Astrocyte (in vitro differentiated cells and primary cell): ENCODE measurements around the gene RPL27A. TPM values are rescaled to one million over a fixed set of nuclear protein-coding genes. Genes with fewer than 3 reads are reported as not detected.
A peak's percentile ranks its signal among the peaks of the same experiment; 100 is the strongest.

Experiments used
- DNase-seq: peaks from one replicate; pipeline ENCODE4 v3.0.0-alpha.2; 2010; ENCODE audit warnings: low read depth
- FAIRE-seq: peaks from 2 replicates; lab custom pipeline; 2011; peaks lifted over from hg19 to GRCh38; lab: Jason Lieb, UNC
- H2AFZ ChIP-seq: 2 replicates; pipeline ENCODE4 v1.6.0; 2012; ENCODE audit warnings: low read depth, low read length, inconsistent platforms
- H3K27ac ChIP-seq: 2 replicates; pipeline ENCODE4 v1.5.1; 2011; ENCODE audit warnings: low read depth, low read length, inconsistent platforms
- H3K27me3 ChIP-seq: 2 replicates; pipeline ENCODE4 v1.6.0; 2011; ENCODE audit warnings: low read length, inconsistent platforms; ENCODE audit not compliant: insufficient read depth
- H3K36me3 ChIP-seq: 2 replicates; pipeline ENCODE4 v1.5.1; 2011; ENCODE audit warnings: low read length, inconsistent platforms; ENCODE audit not compliant: insufficient read depth
- H3K4me1 ChIP-seq: 2 replicates; pipeline ENCODE4 v1.5.1; 2011; ENCODE audit warnings: low read length, inconsistent platforms; ENCODE audit not compliant: insufficient read depth
- H3K4me2 ChIP-seq: 2 replicates; pipeline ENCODE4 v1.6.0; 2012; ENCODE audit warnings: low read length, inconsistent platforms
- H3K4me3 ChIP-seq: 2 replicates; pipeline ENCODE4 v1.5.1; 2011; ENCODE audit warnings: low read depth, mild to moderate bottlenecking, low read length, inconsistent platforms; ENCODE audit not compliant: insufficient read depth
- H3K79me2 ChIP-seq: 2 replicates; pipeline ENCODE4 v1.6.0; 2012; ENCODE audit warnings: mild to moderate bottlenecking, low read length, inconsistent platforms; ENCODE audit not compliant: insufficient read depth
- H3K9ac ChIP-seq: 2 replicates; pipeline ENCODE4 v1.6.0; 2012; ENCODE audit warnings: mild to moderate bottlenecking, low read length, inconsistent platforms
- H3K9me3 ChIP-seq: 2 replicates; pipeline ENCODE4 v1.5.1; 2012; ENCODE audit warnings: low read depth, mild to moderate bottlenecking, low read length, inconsistent platforms; ENCODE audit not compliant: insufficient read depth
- H4K20me1 ChIP-seq: 2 replicates; pipeline ENCODE4 v1.6.0; 2012; ENCODE audit warnings: low read length, inconsistent platforms; ENCODE audit not compliant: insufficient read depth
- H3K27ac Mint-ChIP-seq: one replicate; pipeline ENCODE4 v1.8.0; 2021; ENCODE audit warnings: mild to moderate bottlenecking, mixed read lengths; ENCODE audit not compliant: unreplicated experiment
- H3K27me3 Mint-ChIP-seq: one replicate; pipeline ENCODE4 v1.8.0; 2021; ENCODE audit warnings: low read depth, mixed read lengths; ENCODE audit not compliant: unreplicated experiment
- H3K36me3 Mint-ChIP-seq: one replicate; pipeline ENCODE4 v1.8.0; 2021; ENCODE audit warnings: low read depth, mixed read lengths; ENCODE audit not compliant: unreplicated experiment
- H3K4me1 Mint-ChIP-seq: one replicate; pipeline ENCODE4 v1.8.0; 2021; ENCODE audit warnings: low read depth, mixed read lengths; ENCODE audit not compliant: unreplicated experiment
- H3K4me3 Mint-ChIP-seq: one replicate; pipeline ENCODE4 v1.8.0; 2021; ENCODE audit warnings: mild to moderate bottlenecking, moderate library complexity, mixed read lengths; ENCODE audit not compliant: unreplicated experiment
- H3K9me3 Mint-ChIP-seq: one replicate; pipeline ENCODE4 v1.8.0; 2021; ENCODE audit warnings: mild to moderate bottlenecking, mixed read lengths; ENCODE audit not compliant: unreplicated experiment
- CTCF ChIP-seq: IDR thresholded peaks from 2 replicates; pipeline ENCODE4 v1.5.1; 2011; ENCODE audit warnings: low read depth, mild to moderate bottlenecking, inconsistent platforms, low read length, moderate library complexity; ENCODE audit not compliant: insufficient read depth
- EZH2 ChIP-seq: IDR thresholded peaks from 2 replicates; pipeline ENCODE4 v1.6.1; 2012; ENCODE audit warnings: mild to moderate bottlenecking, low read length, inconsistent platforms; ENCODE audit not compliant: insufficient read depth
- total RNA-seq: library from RNA; stranded (reverse); gene quantifications from 2 replicates; pipeline ENCODE4 v1.2.1, GENCODE V29; 2021

RPL27A gene
- total RNA-seq, 1 donor from 2014 or later, result 682 TPM

- Mint-ChIP-seq H3K27ac (peak overlapping the region; percentile 97), H3K4me3 (no peak overlapping the region), H3K36me3 (peaks cover 3% of the 10 kb centered on the region), H3K9me3 (no peaks in the 10 kb centered on the region), H3K27me3 (no peaks in the 10 kb centered on the region), H3K4me1 (peaks cover 16% of the 10 kb centered on the region)
- Histone ChIP-seq H3K27ac (peak overlapping the region; percentile 74), H4K20me1 (no peaks in the 10 kb centered on the region), H3K9me3 (no peaks in the 10 kb centered on the region), H3K79me2 (no peaks in the 10 kb centered on the region), H3K4me2 (peak overlapping the region; percentile 73), H3K4me3 (peak overlapping the region; percentile 13), H3K9ac (peak overlapping the region; percentile 60), H3K36me3 (no peaks in the 10 kb centered on the region), H2AFZ (peak overlapping the region; percentile 4), H3K4me1 (peaks cover 24% of the 10 kb centered on the region), H3K27me3 (no peaks in the 10 kb centered on the region)
- no peak for FAIRE-seq
- TF ChIP-seq CTCF (no peak), EZH2 (no peak)
- DNase-seq, result peak; percentile 85
Measured at GRCh38 chr11:8671651-8672062, 10.9 kb upstream of the RPL27A start.

GRCh38 chr11:8672346-8672745 is 10.2 kb upstream of the RPL27A start:
- Mint-ChIP-seq H3K27me3 (no peaks in the 10 kb centered on the region), H3K4me3 (no peak overlapping the region), H3K27ac (peak overlapping the region; percentile 1), H3K4me1 (peaks cover 16% of the 10 kb centered on the region), H3K9me3 (no peaks in the 10 kb centered on the region), H3K36me3 (no peaks in the 10 kb centered on the region)
- Histone ChIP-seq H3K27me3 (no peaks in the 10 kb centered on the region), H3K4me3 (no peak overlapping the region), H3K36me3 (no peaks in the 10 kb centered on the region), H3K79me2 (no peaks in the 10 kb centered on the region), H3K9ac (peak overlapping the region; percentile 60), H3K4me1 (peaks cover 24% of the 10 kb centered on the region), H3K9me3 (no peaks in the 10 kb centered on the region), H2AFZ (no peak overlapping the region), H4K20me1 (no peaks in the 10 kb centered on the region), H3K27ac (peak overlapping the region; percentile 74), H3K4me2 (peak overlapping the region; percentile 73)
- no peak for DNase-seq
- no peak for FAIRE-seq
- no peak for TF ChIP-seq EZH2
- no peak for TF ChIP-seq CTCF

GRCh38 chr11:8674859-8675258 is 7.7 kb upstream of the RPL27A start:
- no peaks in the 10 kb centered on the region for H3K9me3 ChIP-seq
- Mint-ChIP-seq H3K27ac (no peak overlapping the region), H3K4me1 (peaks cover 16% of the 10 kb centered on the region), H3K9me3 (no peaks in the 10 kb centered on the region), H3K36me3 (peaks cover 6% of the 10 kb centered on the region), H3K27me3 (no peaks in the 10 kb centered on the region), H3K4me3 (no peak overlapping the region)
- no peak overlapping the region for H3K27ac ChIP-seq
- DNase-seq (no peak), FAIRE-seq (no peak)
- no peaks in the 10 kb centered on the region for H4K20me1 ChIP-seq
- no peak overlapping the region for H3K4me2 ChIP-seq
- no peak overlapping the region for H3K9ac ChIP-seq
- no peak overlapping the region for H3K4me3 ChIP-seq
- TF ChIP-seq CTCF (no peak), EZH2 (no peak)
- no peaks in the 10 kb centered on the region for H3K27me3 ChIP-seq
- H2AFZ ChIP-seq, result no peak overlapping the region
- no peaks in the 10 kb centered on the region for H3K79me2 ChIP-seq
- peaks cover 24% of the 10 kb centered on the region for H3K4me1 ChIP-seq
- H3K36me3 ChIP-seq, result no peaks in the 10 kb centered on the region
